MM.1S (cell line): Measurements from ENCODE around the gene SMAD4.

Source experiments
- DNase-seq: peaks from one replicate; pipeline ENCODE4 v3.0.0-alpha.2; 2015
- H2AFZ ChIP-seq: fragments of 300-600 bp; sonication (generic); 2 replicates; pipeline ENCODE4 v1.6.0; 2016; ENCODE audit warnings: antibody characterized with exemption, low read length
- H3F3A ChIP-seq: fragments of 300-600 bp; sonication (generic); 2 replicates; pipeline ENCODE4 v1.6.1; 2016; ENCODE audit warnings: mild to moderate bottlenecking, antibody characterized with exemption, low read length, moderate library complexity, mixed read lengths; ENCODE audit not compliant: insufficient read depth
- H3K27ac ChIP-seq: fragments of 300-600 bp; sonication (generic); 2 replicates; pipeline ENCODE4 v1.5.1; 2016; ENCODE audit warnings: mild to moderate bottlenecking, low read length
- H3K27me3 ChIP-seq: fragments of 300-600 bp; sonication (generic); replicated peaks from 2 replicates; pipeline ENCODE4 v1.6.0; 2016; ENCODE audit warnings: low read length; ENCODE audit not compliant: insufficient read depth
- H3K36me3 ChIP-seq: fragments of 300-600 bp; sonication (generic); replicated peaks from 2 replicates; pipeline ENCODE4 v1.6.1; 2016; ENCODE audit warnings: mild to moderate bottlenecking, low read length, mixed read lengths; ENCODE audit not compliant: insufficient read depth
- H3K4me1 ChIP-seq: fragments of 300-600 bp; sonication (generic); 2 replicates; pipeline ENCODE4 v1.6.1; 2016; ENCODE audit warnings: low read length, mixed read lengths
- H3K4me2 ChIP-seq: fragments of 300-600 bp; sonication (generic); 2 replicates; pipeline ENCODE4 v1.6.0; 2016; ENCODE audit warnings: low read depth, low read length
- H3K4me3 ChIP-seq: fragments of 300-600 bp; sonication (generic); 2 replicates; pipeline ENCODE4 v1.5.1; 2016; ENCODE audit warnings: low read length, mixed read lengths
- H3K79me2 ChIP-seq: fragments of 300-600 bp; sonication (generic); 2 replicates; pipeline ENCODE4 v1.6.1; 2016; ENCODE audit warnings: mixed run types, low read length, mixed read lengths
- H3K9ac ChIP-seq: fragments of 300-600 bp; sonication (generic); 2 replicates; pipeline ENCODE4 v1.6.1; 2016; ENCODE audit warnings: low read length, mixed read lengths
- H3K9me2 ChIP-seq: fragments of 300-600 bp; sonication (generic); replicated peaks from 2 replicates; pipeline ENCODE4 v1.6.1; 2016; ENCODE audit warnings: mild to moderate bottlenecking, low read length, mixed read lengths; ENCODE audit not compliant: insufficient read depth
- H3K9me3 ChIP-seq: fragments of 300-600 bp; sonication (generic); replicated peaks from 2 replicates; pipeline ENCODE4 v1.6.1; 2016; ENCODE audit warnings: mild to moderate bottlenecking, low read length, mixed read lengths; ENCODE audit not compliant: insufficient read depth
- H4K20me1 ChIP-seq: fragments of 300-600 bp; sonication (generic); 2 replicates; pipeline ENCODE4 v1.6.1; 2016; ENCODE audit warnings: mild to moderate bottlenecking, low read length, moderate library complexity, mixed read lengths; ENCODE audit not compliant: insufficient read depth
- CTCF ChIP-seq: fragments of 300-600 bp; sonication (generic); IDR thresholded peaks from 2 replicates; pipeline ENCODE4 v1.5.1; 2016; ENCODE audit warnings: antibody characterized with exemption, low read length, mixed read lengths
- EZH2 ChIP-seq: fragments of 300-600 bp; sonication (generic); optimal IDR thresholded peaks from 2 replicates; pipeline ENCODE3; 2017; ENCODE audit warnings: low read depth, mild to moderate bottlenecking, antibody characterized with exemption, low read length, mixed read lengths
- EZH2phosphoT487 ChIP-seq: fragments of 300-600 bp; sonication (generic); IDR thresholded peaks from 2 replicates; pipeline ENCODE4 v1.6.1; 2018; ENCODE audit warnings: antibody characterized with exemption, low read length

The SMAD4 gene

GRCh38 chr18:51006948-51007789 lies 22.8 kb upstream of the SMAD4 start:
- Histone ChIP-seq H3K4me1 (no peaks in the 10 kb centered on the region), H3K27ac (no peak overlapping the region), H3K9me3 (no peaks in the 10 kb centered on the region), H3K27me3 (no peaks in the 10 kb centered on the region), H3K9me2 (no peaks in the 10 kb centered on the region), H4K20me1 (no peaks in the 10 kb centered on the region), H3K4me2 (no peak overlapping the region), H3K79me2 (no peaks in the 10 kb centered on the region), H3K9ac (no peak overlapping the region), H3K4me3 (no peak overlapping the region), H3F3A (no peaks in the 10 kb centered on the region), H3K36me3 (no peaks in the 10 kb centered on the region), H2AFZ (no peak overlapping the region)
- TF ChIP-seq CTCF (no peak), EZH2phosphoT487 (no peak), EZH2 (no peak)
- no peak for DNase-seq

GRCh38 chr18:51007790-51008139 lies 22.2 kb upstream of the SMAD4 start:
- Histone ChIP-seq H3F3A (no peaks in the 10 kb centered on the region), H3K4me1 (no peaks in the 10 kb centered on the region), H3K9me3 (no peaks in the 10 kb centered on the region), H3K79me2 (no peaks in the 10 kb centered on the region), H3K9me2 (no peaks in the 10 kb centered on the region), H3K9ac (no peak overlapping the region), H4K20me1 (no peaks in the 10 kb centered on the region), H3K27ac (no peak overlapping the region), H2AFZ (no peak overlapping the region), H3K27me3 (no peaks in the 10 kb centered on the region), H3K36me3 (no peaks in the 10 kb centered on the region), H3K4me2 (no peak overlapping the region), H3K4me3 (no peak overlapping the region)
- no peak for DNase-seq
- no peak for TF ChIP-seq EZH2
- no peak for TF ChIP-seq EZH2phosphoT487
- no peak for TF ChIP-seq CTCF

- no peaks in the 10 kb centered on the region for H3K36me3 ChIP-seq
- no peak overlapping the region for H2AFZ ChIP-seq
- H3F3A ChIP-seq = no peaks in the 10 kb centered on the region
- no peak for DNase-seq
- H3K27me3 ChIP-seq = no peaks in the 10 kb centered on the region
- H3K9me3 ChIP-seq = no peaks in the 10 kb centered on the region
- H3K4me3 ChIP-seq = no peak overlapping the region
- no peak overlapping the region for H3K4me2 ChIP-seq
- H4K20me1 ChIP-seq = no peaks in the 10 kb centered on the region
- no peaks in the 10 kb centered on the region for H3K9me2 ChIP-seq
- no peak overlapping the region for H3K27ac ChIP-seq
- no peaks in the 10 kb centered on the region for H3K79me2 ChIP-seq
- TF ChIP-seq CTCF = no peak
- TF ChIP-seq EZH2 = no peak
- no peak for TF ChIP-seq EZH2phosphoT487
- no peaks in the 10 kb centered on the region for H3K4me1 ChIP-seq
- no peak overlapping the region for H3K9ac ChIP-seq
Observed at GRCh38 chr18:51009072-51009471, 20.9 kb upstream of the SMAD4 start.
